IMR-90 (cell line): ENCODE measurements around the gene CNNM3. TPM values are rescaled to one million over a fixed set of nuclear protein-coding genes. Genes with fewer than 3 reads are reported as not detected.
A peak's percentile ranks its signal among the peaks of the same experiment; 100 is the strongest.

Experiments used
- ATAC-seq: fragments of 200-7000 bp; cut with Tn5 transposase; 2 replicates; pipeline ENCODE4 v1.9.1; 2020; ENCODE audit warnings: low read depth, mild to moderate bottlenecking, moderate library complexity
- BruUV-seq: library from RNA; stranded (reverse); fragments of 400-500 nt; replicated peaks from 2 replicates; lab custom pipeline; 2021; lab: Mats Ljungman, UMichigan
- CTCF ChIA-PET: fragments of 300-600 bp; formaldehyde crosslinking; extraction: SDS; loops from one replicate; lab custom pipeline; 2021; ENCODE audit warnings: antibody characterized with exemption; lab: Yijun Ruan, JAX
- POLR2A ChIA-PET: fragments of 300-600 bp; sonication (Branson Sonifier 250); formaldehyde crosslinking; loops from one replicate; lab custom pipeline; 2022; ENCODE audit warnings: antibody characterized with exemption; ENCODE audit not compliant: unreplicated experiment; lab: Charles Lee
- DNase-seq: peaks from one replicate; pipeline ENCODE4 v3.0.0; 2013
- H2AFZ ChIP-seq: replicated peaks from 2 replicates; pipeline ENCODE3; 2013; ENCODE audit warnings: low read length, mild to moderate bottlenecking; ENCODE audit not compliant: poor library complexity
- H2AK5ac ChIP-seq: 2 replicates; pipeline ENCODE4 v1.6.1; 2013; ENCODE audit warnings: low read depth, low read length, inconsistent platforms
- H2AK9ac ChIP-seq: replicated peaks from 2 replicates; pipeline ENCODE3; 2013; ENCODE audit warnings: mild to moderate bottlenecking, low read depth, low read length, moderate library complexity; ENCODE audit not compliant: poor library complexity
- H2BK120ac ChIP-seq: 2 replicates; pipeline ENCODE4 v1.6.1; 2013; ENCODE audit warnings: low read depth, low read length, inconsistent platforms
- H2BK15ac ChIP-seq: 3 replicates; pipeline ENCODE4 v1.6.1; 2013; ENCODE audit warnings: low read depth, low read length, inconsistent platforms
- H2BK20ac ChIP-seq: 2 replicates; pipeline ENCODE4 v1.6.1; 2013; ENCODE audit warnings: low read depth, mild to moderate bottlenecking, inconsistent platforms, low read length, moderate library complexity
- H2BK5ac ChIP-seq: 2 replicates; pipeline ENCODE4 v1.6.1; 2013; ENCODE audit warnings: mild to moderate bottlenecking, low read depth, low read length, inconsistent platforms; ENCODE audit not compliant: poor library complexity, severe bottlenecking
- H3K14ac ChIP-seq: replicated peaks from 2 replicates; pipeline ENCODE4 v1.6.1; 2013; ENCODE audit warnings: low read depth, low read length, inconsistent platforms
- H3K18ac ChIP-seq: 2 replicates; pipeline ENCODE4 v1.6.1; 2013; ENCODE audit warnings: low read depth, low read length, control low read depth
- H3K23ac ChIP-seq: 2 replicates; pipeline ENCODE4 v1.6.1; 2013; ENCODE audit warnings: low read depth, low read length, inconsistent platforms
- H3K27ac ChIP-seq: 2 replicates; pipeline ENCODE4 v1.5.1; 2013; ENCODE audit warnings: mild to moderate bottlenecking, control low read depth, low read length; ENCODE audit not compliant: insufficient read depth
- H3K27me3 ChIP-seq: 2 replicates; pipeline ENCODE4 v1.6.1; 2013; ENCODE audit warnings: low read length; ENCODE audit not compliant: control insufficient read depth, insufficient read depth
- H3K36me3 ChIP-seq: 2 replicates; pipeline ENCODE4 v1.6.1; 2013; ENCODE audit warnings: low read length, mixed read lengths; ENCODE audit not compliant: control insufficient read depth, insufficient read depth
- H3K4ac ChIP-seq: 2 replicates; pipeline ENCODE4 v1.6.1; 2013; ENCODE audit warnings: low read depth, low read length, inconsistent platforms
- H3K4me1 ChIP-seq: 2 replicates; pipeline ENCODE4 v1.6.1; 2013; ENCODE audit warnings: low read length, mixed read lengths; ENCODE audit not compliant: control insufficient read depth, insufficient read depth
- H3K4me2 ChIP-seq: 2 replicates; pipeline ENCODE4 v1.6.1; 2013; ENCODE audit warnings: low read depth, mild to moderate bottlenecking, control low read depth, low read length, moderate library complexity
- H3K4me3 ChIP-seq: 2 replicates; pipeline ENCODE4 v1.5.1; 2013; ENCODE audit warnings: low read depth, mild to moderate bottlenecking, control low read depth, low read length, moderate library complexity; ENCODE audit not compliant: insufficient read depth
- H3K56ac ChIP-seq: 2 replicates; pipeline ENCODE4 v1.6.1; 2013; ENCODE audit warnings: low read length, inconsistent platforms; ENCODE audit not compliant: insufficient read depth; ENCODE audit errors: extremely low read depth
- H3K79me1 ChIP-seq, 2 experiments: 2 replicates each; pipeline ENCODE4 v1.6.1; 2013; ENCODE audit warnings: low read length in 2 of 2, inconsistent platforms in 1 of 2, low read depth in 1 of 2
- H3K9ac ChIP-seq: 2 replicates; pipeline ENCODE4 v1.6.1; 2013; ENCODE audit warnings: low read depth, low read length, control low read depth
- H3K9me1 ChIP-seq: 2 replicates; pipeline ENCODE4 v1.6.1; 2013; ENCODE audit warnings: low read length, inconsistent platforms; ENCODE audit not compliant: insufficient read depth
- H3K9me3 ChIP-seq: 2 replicates; pipeline ENCODE4 v1.6.1; 2013; ENCODE audit warnings: low read length; ENCODE audit not compliant: control insufficient read depth, insufficient read depth
- H4K20me1 ChIP-seq: 2 replicates; pipeline ENCODE4 v1.6.1; 2013; ENCODE audit warnings: low read length, inconsistent platforms; ENCODE audit not compliant: insufficient read depth
- H4K5ac ChIP-seq: 2 replicates; pipeline ENCODE4 v1.6.1; 2013; ENCODE audit warnings: mild to moderate bottlenecking, low read depth, low read length, control low read depth
- H4K8ac ChIP-seq, 2 experiments: 2 replicates each; pipeline ENCODE4 v1.6.1; 2013; ENCODE audit warnings: low read depth in 2 of 2, low read length in 2 of 2, control low read depth in 1 of 2, inconsistent platforms in 1 of 2
- H4K91ac ChIP-seq: 2 replicates; pipeline ENCODE4 v1.6.1; 2013; ENCODE audit warnings: low read depth, low read length, inconsistent platforms; ENCODE audit not compliant: insufficient read depth
- CEBPB ChIP-seq: IDR thresholded peaks from 2 replicates; pipeline ENCODE4 v1.6.1; 2012; ENCODE audit warnings: low read depth, low read length, improper control_type of control experiment
- CTCF ChIP-seq: conservative IDR thresholded peaks from 2 replicates; pipeline ENCODE4 v1.5.1; 2012; ENCODE audit warnings: mild to moderate bottlenecking, low read depth, low read length, improper control_type of control experiment
- MAZ ChIP-seq: IDR thresholded peaks from 2 replicates; pipeline ENCODE4 v1.6.1; 2012; ENCODE audit warnings: low read depth, mild to moderate bottlenecking, low read length, improper control_type of control experiment, moderate library complexity, borderline replicate concordance
- RAD21 ChIP-seq: IDR thresholded peaks from 2 replicates; pipeline ENCODE4 v1.6.1; 2012; ENCODE audit warnings: low read length, improper control_type of control experiment
- WGBS, 2 experiments: methylation state at CpG; one replicate each; pipeline versions ENCODE4 v1.1.5 to v1.1.7; 2013; ENCODE audit warnings: missing lambda C conversion rate in 2 of 2; ENCODE audit not compliant: insufficient read length in 1 of 2; ENCODE audit errors: extremely low coverage in 2 of 2; 5-methylcytosine and 5-hydroxymethylcytosine counted together
- dilution Hi-C: fragments of 300-500 bp; cut with HindIII; formaldehyde crosslinking; loops from one replicate; pipeline ENCODE4 v1.14.3; 2018; ENCODE audit warnings: low sequenced_read_pairs; ENCODE audit not compliant: unreplicated experiment
- in situ Hi-C: fragments of 300-500 bp; cut with MboI; formaldehyde crosslinking; loops from 3 replicates; pipeline ENCODE4 v1.14.3; 2019; ENCODE audit warnings: low sequenced_read_pairs, inconsistent platforms, mixed read lengths
- intact Hi-C: fragments of 100-400 bp; cut with micrococcal nuclease; formaldehyde crosslinking; loops from 2 replicates; pipeline ENCODE4 v1.10.0; 2022
- polyA plus RNA-seq, 3 experiments: library from polyadenylated mRNA; depleted of rRNA; stranded (reverse); fragments of >200 nt; gene quantifications; 2 replicates each; pipeline ENCODE4 v1.2.3, GENCODE V29; 2012; ENCODE audit warnings: low replicate concordance in 1 of 3
- total RNA-seq: library from RNA; depleted of rRNA; stranded (reverse); fragments of >200 nt; gene quantifications from 2 replicates; pipeline ENCODE4 v1.2.3, GENCODE V29; 2012

CNNM3 gene
- total and polyA plus RNA-seq, 2 of the 4 experiments (the other 2 are of a cell fraction): 2.3 to 6.1 TPM

GRCh38 chr2:96808176-96808837 lies 7.8 kb upstream of the CNNM3 start:
- no peak overlapping the region for H3K14ac ChIP-seq
- no peak overlapping the region for H4K5ac ChIP-seq
- no peak overlapping the region for H2BK15ac ChIP-seq
- H3K4me2 ChIP-seq: no peak overlapping the region
- H4K91ac ChIP-seq: no peak overlapping the region
- H4K20me1 ChIP-seq: no peaks in the 10 kb centered on the region
- H2BK5ac ChIP-seq: no peak overlapping the region
- no peak overlapping the region for H3K4me3 ChIP-seq
- no peak overlapping the region for H3K4ac ChIP-seq
- no peak overlapping the region for H3K27ac ChIP-seq
- peaks cover 4% of the 10 kb centered on the region; the same call in 1 of the 2 replicates for H3K9me1 ChIP-seq
- no TSS peak for BruUV-seq
- H4K8ac ChIP-seq: no peak overlapping the region
- ATAC-seq: no peak
- in situ Hi-C loops (no loop called here), intact Hi-C loops (no loop called here), dilution Hi-C loops (no loop called here)
- H3K9ac ChIP-seq: no peak overlapping the region
- no peak overlapping the region for H2BK120ac ChIP-seq
- DNase-seq: no peak
- H2AK9ac ChIP-seq: no peak overlapping the region
- H2AK5ac ChIP-seq: no peak overlapping the region
- peaks cover 5% of the 10 kb centered on the region for H3K4me1 ChIP-seq
- no peaks in the 10 kb centered on the region for H3K79me1 ChIP-seq
- H3K23ac ChIP-seq: no peak overlapping the region
- TF ChIP-seq CEBPB (peak; percentile 70), MAZ (no peak), RAD21 (no peak), CTCF (no peak)
- no peak overlapping the region for H2AFZ ChIP-seq
- CTCF ChIA-PET: no interaction called here
- no peak overlapping the region for H3K18ac ChIP-seq
- H3K27me3 ChIP-seq: no peaks in the 10 kb centered on the region
- H3K9me3 ChIP-seq: no peaks in the 10 kb centered on the region
- no peak overlapping the region for H3K56ac ChIP-seq
- POLR2A ChIA-PET: no interaction called here
- H3K36me3 ChIP-seq: 0 out of 2 replicates have a peak, but pooled peaks cover 1% of the 10 kb centered on the region
- 93% methylated on average over 3 of the region's 10 CpGs; no CpG with 5 or more reads in 1 of the 2 experiments for WGBS, 2 experiments
- H2BK20ac ChIP-seq: no peak overlapping the region
